Stimulated activated CD4-positive, alpha-beta T cell treated with anti-CD3 and anti-CD28 coated beads, Interleukin-1b, Interleukin-23, amount 100 ng/mL, for 48 hours (primary cell): ENCODE measurements around the gene FAM136A.
"Not testable (repeated sequence)": the region's sequence is repeated elsewhere in the genome, so short reads cannot be mapped to it uniquely, and the experiment has no call there.

Experiments
- DNase-seq: peaks from one replicate; pipeline ENCODE4 v3.0.0-alpha.2; 2020

The FAM136A gene

GRCh38 chr2:70283500-70284191, 18.2 kb downstream of the FAM136A start:
- DNase-seq, result no peak

GRCh38 chr2:70282439-70282838, 19.4 kb downstream of the FAM136A start:
- no peak for DNase-seq

DNA sequence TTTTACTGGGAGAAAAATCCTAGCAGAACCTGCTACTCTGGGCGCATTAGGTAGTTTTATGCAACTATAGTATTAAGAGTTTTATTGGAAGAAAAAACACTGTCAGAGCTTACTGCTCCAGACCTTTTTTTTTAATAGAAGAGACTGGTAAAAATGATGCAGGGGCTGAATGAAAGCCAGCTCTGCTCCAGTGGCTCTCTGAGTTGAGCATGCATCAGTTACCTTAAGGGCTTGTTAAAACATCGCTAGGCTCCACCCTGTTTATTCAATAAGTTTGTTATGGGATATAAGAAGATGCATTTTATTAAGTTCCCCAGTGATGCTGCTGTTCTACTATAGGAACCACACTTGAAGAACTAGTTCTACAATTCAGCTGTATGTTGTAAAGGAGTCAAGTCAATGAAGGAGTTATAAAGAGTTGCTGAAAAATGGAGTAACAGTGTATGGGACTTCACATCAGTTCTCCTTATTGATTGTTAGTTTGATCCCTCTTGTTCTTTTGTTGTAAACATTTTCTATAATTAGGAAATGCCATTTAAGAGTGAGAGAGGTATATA, 21.5 kb downstream of the FAM136A start:
- DNase-seq, result no peak

- DNase-seq, result no peak
These were observed 31.5 kb downstream of the FAM136A start for GRCh38 chr2:70270323-70270722.

GRCh38 chr2:70269422-70270302, 32.2 kb downstream of the FAM136A start:
- not testable (repeated sequence) for DNase-seq

GRCh38 chr2:70266925-70267324, 34.9 kb downstream of the FAM136A start:
- DNase-seq, result not testable (repeated sequence)

DNA sequence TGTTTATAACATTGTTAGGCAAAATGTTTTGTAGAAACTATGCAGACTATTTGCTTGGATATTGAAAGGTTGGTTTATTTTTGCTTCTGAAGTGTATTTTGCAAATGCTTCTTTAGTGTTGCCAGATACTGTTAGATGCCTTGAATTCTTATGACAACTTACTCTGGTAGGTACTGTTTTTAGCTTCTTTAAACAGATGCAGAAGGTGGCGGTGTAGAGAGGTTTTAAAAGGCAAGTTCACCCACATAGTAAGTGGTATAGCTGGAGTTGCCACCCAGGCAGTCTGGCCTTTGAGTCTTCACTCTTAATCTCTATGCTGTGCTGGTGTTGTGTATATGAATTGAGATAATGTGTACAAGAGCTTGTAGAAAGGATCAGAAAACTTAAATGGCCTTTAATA, 40.4 kb downstream of the FAM136A start:
- no peak for DNase-seq

DNA sequence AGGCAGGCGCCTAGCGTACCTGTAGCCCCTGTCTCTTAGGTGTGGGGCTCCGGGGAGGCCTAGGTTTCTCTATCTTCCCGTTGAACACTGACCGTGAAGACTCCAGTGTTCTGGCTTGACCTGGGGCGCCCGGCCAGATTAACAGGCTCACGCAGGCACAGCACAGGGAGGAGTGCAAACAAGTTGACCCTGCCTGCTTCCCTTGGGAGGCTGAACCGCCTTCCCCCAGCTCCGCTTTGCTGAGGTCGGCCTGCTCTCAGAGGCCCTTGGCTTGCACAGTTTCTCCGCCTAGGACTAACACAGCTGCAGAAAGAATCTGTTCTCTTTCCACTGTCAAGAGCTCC, 43.4 kb downstream of the FAM136A start:
- DNase-seq, result no peak

GRCh38 chr2:70255637-70256314, 46.1 kb downstream of the FAM136A start:
- DNase-seq, result no peak

DNA sequence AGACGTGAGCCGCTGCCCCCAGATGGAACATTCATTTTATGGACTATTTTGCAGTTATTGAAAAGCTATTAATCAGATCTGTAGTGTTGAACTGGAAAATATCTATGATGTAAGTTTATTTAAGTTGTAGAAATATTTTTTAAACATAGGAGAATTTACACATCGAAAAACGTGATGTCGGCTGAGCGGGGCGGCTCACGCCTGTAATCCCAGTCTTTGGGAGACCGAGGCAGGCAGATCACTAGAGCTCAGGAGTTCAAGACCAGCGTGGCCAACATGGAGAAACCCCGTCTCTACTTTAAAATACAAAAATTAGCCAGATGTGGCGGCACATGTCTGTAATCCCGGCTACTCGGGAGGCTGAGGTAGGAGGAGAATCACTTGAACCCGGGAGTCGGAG, 51.4 kb downstream of the FAM136A start:
- DNase-seq, result no peak

- DNase-seq, result peak; percentile 99
These were observed 53.6 kb downstream of the FAM136A start, which contains the start of gene TIA1 for GRCh38 chr2:70248181-70248847. TIA1 (minus strand) TSS chr2:70248628; CDS start chr2:70248430, 198 bp downstream.

DNA sequence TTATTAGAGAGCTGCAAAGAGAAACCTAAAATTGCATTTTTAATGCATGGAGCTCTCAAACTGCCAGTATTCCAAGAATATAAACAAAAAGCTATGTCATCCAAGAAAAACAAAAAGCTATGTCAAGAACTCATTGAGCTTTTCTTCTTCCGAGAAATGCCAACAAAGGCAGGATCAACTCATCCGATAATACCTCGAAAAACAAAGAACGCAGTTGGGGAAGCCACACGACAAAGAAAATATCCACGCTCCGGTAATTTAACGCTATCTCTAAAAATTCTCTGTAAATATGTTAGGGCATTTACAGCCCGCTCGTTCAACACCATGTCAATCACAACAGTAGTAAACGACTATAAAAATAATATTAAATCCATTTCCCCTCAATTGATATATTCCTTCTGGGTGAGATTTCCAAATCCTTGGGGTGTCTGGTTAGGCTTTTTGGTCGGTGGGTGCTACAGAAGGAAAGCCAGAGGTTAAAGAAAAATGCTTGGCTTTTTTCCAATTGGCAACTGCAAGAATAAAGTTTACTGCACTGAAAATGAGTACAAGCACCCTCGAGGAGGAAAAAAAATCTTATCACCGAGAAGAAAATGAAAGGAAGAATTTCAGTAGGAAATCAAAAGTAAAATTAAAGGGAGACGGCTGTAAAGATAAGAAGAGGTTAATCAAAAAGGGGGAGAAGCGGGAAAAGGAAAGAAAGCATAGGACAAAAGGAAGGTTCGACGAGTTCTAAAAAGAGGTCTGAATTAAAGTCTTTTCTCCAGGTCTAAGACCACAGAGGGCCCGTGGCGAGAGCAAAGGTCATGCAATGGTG, 54.3 kb downstream of the FAM136A start:
- no peak for DNase-seq
